HFFc6 (cell line): ENCODE measurements around the gene GBA2. TPM values are rescaled to one million over a fixed set of nuclear protein-coding genes. Genes with fewer than 3 reads are reported as not detected.
A peak's percentile ranks its signal among the peaks of the same experiment; 100 is the strongest.

ENCODE experiments used
- DNase-seq: peaks from one replicate; pipeline ENCODE4 v3.0.0-alpha.2; 2018
- H3K27ac Mint-ChIP-seq: 2 replicates; pipeline ENCODE4 v1.8.0; 2020; ENCODE audit warnings: mild to moderate bottlenecking, mixed read lengths
- H3K27me3 Mint-ChIP-seq: 2 replicates; pipeline ENCODE4 v1.8.0; 2021; ENCODE audit warnings: mild to moderate bottlenecking, moderate library complexity, mixed read lengths; ENCODE audit not compliant: insufficient read depth
- H3K36me3 Mint-ChIP-seq: 2 replicates; pipeline ENCODE4 v1.8.0; 2021; ENCODE audit warnings: low read depth, mixed read lengths
- H3K4me1 Mint-ChIP-seq: 2 replicates; pipeline ENCODE4 v1.8.0; 2020; ENCODE audit warnings: low read depth, mixed read lengths
- H3K4me3 Mint-ChIP-seq: 2 replicates; pipeline ENCODE4 v1.8.0; 2020; ENCODE audit warnings: mild to moderate bottlenecking, moderate library complexity, mixed read lengths
- H3K9me3 Mint-ChIP-seq: 2 replicates; pipeline ENCODE4 v1.8.0; 2020; ENCODE audit warnings: mild to moderate bottlenecking, mixed read lengths
- total RNA-seq, 6 experiments: library from RNA; stranded (reverse); fragmentation: NEBNext Ultra II Directional; extraction: Animal tissue kit (Norgen Biotek cat#: 25700); gene quantifications; 2 replicates in 1 of 6; 3 replicates in 5 of 6; pipeline ENCODE4 v1.2.3, GENCODE V29; 2021
- TF ChIP-seq, protein P1 (sequence below): fragments of 200-600 bp; sonication (generic); IDR thresholded peaks from 2 replicates; pipeline ENCODE4 v1.5.0; 2021; ENCODE audit warnings: antibody characterized with exemption, mild to moderate bottlenecking

Gene GBA2
- total RNA-seq, 6 experiments from 2014 or later, result 22.9 to 25.7 (median 24.0) TPM

GRCh38 chr9:35745569-35745968 lies 3.5 kb downstream of the GBA2 start:
- peak overlapping the region; percentile 92 for H3K4me3 Mint-ChIP-seq
- peaks cover 41% of the 10 kb centered on the region for H3K4me1 Mint-ChIP-seq
- peaks cover 31% of the 10 kb centered on the region for H3K36me3 Mint-ChIP-seq
- no peak overlapping the region for H3K27ac Mint-ChIP-seq
- no peaks in the 10 kb centered on the region for H3K9me3 Mint-ChIP-seq
- no peaks in the 10 kb centered on the region; the same call in none of the 2 replicates for H3K27me3 Mint-ChIP-seq
- TF ChIP-seq, protein P1, sequence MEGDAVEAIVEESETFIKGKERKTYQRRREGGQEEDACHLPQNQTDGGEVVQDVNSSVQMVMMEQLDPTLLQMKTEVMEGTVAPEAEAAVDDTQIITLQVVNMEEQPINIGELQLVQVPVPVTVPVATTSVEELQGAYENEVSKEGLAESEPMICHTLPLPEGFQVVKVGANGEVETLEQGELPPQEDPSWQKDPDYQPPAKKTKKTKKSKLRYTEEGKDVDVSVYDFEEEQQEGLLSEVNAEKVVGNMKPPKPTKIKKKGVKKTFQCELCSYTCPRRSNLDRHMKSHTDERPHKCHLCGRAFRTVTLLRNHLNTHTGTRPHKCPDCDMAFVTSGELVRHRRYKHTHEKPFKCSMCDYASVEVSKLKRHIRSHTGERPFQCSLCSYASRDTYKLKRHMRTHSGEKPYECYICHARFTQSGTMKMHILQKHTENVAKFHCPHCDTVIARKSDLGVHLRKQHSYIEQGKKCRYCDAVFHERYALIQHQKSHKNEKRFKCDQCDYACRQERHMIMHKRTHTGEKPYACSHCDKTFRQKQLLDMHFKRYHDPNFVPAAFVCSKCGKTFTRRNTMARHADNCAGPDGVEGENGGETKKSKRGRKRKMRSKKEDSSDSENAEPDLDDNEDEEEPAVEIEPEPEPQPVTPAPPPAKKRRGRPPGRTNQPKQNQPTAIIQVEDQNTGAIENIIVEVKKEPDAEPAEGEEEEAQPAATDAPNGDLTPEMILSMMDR, result no peak
- DNase-seq, result no peak

- peaks cover 39% of the 10 kb centered on the region for H3K36me3 Mint-ChIP-seq
Observed at GRCh38 chr9:35743880-35744518, 5.0 kb downstream of the GBA2 start.

DNA sequence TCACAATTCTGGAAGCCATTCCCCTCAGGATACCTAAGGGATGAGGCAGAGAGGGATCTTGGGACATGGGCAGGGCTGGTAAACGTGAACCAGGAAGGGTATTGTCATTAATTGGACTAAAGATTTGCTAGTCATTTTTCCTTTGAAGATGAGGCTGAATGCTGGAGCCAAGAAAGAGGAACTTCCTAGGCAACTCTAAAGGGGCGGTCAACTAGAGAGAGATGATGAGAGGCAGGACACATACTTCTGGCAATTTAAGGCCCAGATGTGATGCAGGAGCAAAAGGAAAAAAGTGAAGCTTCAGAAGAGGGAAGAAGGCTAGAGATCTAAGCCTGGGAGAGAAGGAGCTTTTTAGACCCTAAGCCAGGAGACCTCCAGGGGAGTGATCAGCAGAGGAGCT lies 5.6 kb downstream of the GBA2 start:
- H3K4me1 Mint-ChIP-seq, result peaks cover 31% of the 10 kb centered on the region
- H3K9me3 Mint-ChIP-seq, result no peaks in the 10 kb centered on the region
- TF ChIP-seq, protein P1, result no peak
- no peak for DNase-seq
- peaks cover 43% of the 10 kb centered on the region for H3K36me3 Mint-ChIP-seq
- no peaks in the 10 kb centered on the region; the same call in none of the 2 replicates for H3K27me3 Mint-ChIP-seq
- H3K27ac Mint-ChIP-seq, result no peak overlapping the region
- no peak overlapping the region for H3K4me3 Mint-ChIP-seq

More at GRCh38 chr9:35743880-35744518, 5.0 kb downstream of the GBA2 start:
- TF ChIP-seq, protein P1, result no peak
- Mint-ChIP-seq H3K27me3 (no peaks in the 10 kb centered on the region; the same call in none of the 2 replicates), H3K4me3 (no peak overlapping the region), H3K27ac (peak overlapping the region; percentile 18; the same call in 1 of the 2 replicates), H3K9me3 (no peaks in the 10 kb centered on the region), H3K4me1 (peaks cover 31% of the 10 kb centered on the region)
- DNase-seq, result no peak

GRCh38 chr9:35741740-35742139 lies 7.3 kb downstream of the GBA2 start:
- Mint-ChIP-seq H3K27ac (peak overlapping the region; percentile 1; the same call in 1 of the 2 replicates), H3K27me3 (no peaks in the 10 kb centered on the region; the same call in none of the 2 replicates), H3K36me3 (peaks cover 41% of the 10 kb centered on the region), H3K4me1 (peaks cover 19% of the 10 kb centered on the region), H3K9me3 (no peaks in the 10 kb centered on the region), H3K4me3 (no peak overlapping the region)
- TF ChIP-seq, protein P1, result no peak
- DNase-seq, result no peak

GRCh38 chr9:35740243-35740642 lies 8.8 kb downstream of the GBA2 start:
- Mint-ChIP-seq H3K27me3 (no peaks in the 10 kb centered on the region; the same call in none of the 2 replicates), H3K9me3 (no peaks in the 10 kb centered on the region), H3K27ac (0 out of 2 replicates have a peak overlapping the region, but pooled peaks have one; percentile 15), H3K4me1 (peaks cover 16% of the 10 kb centered on the region), H3K4me3 (no peak overlapping the region), H3K36me3 (peaks cover 37% of the 10 kb centered on the region)
- TF ChIP-seq, protein P1, result no peak
- no peak for DNase-seq
